Naive thymus-derived CD4-positive, alpha-beta T cell (primary cell): ENCODE results near the gene LRRC37B. TPM values are rescaled to one million over a fixed set of nuclear protein-coding genes. Genes with fewer than 3 reads are reported as not detected.
A peak's percentile ranks its signal among the peaks of the same experiment; 100 is the strongest.
"Not testable (repeated sequence)": the region's sequence is repeated elsewhere in the genome, so short reads cannot be mapped to it uniquely, and the experiment has no call there.

Experiments used
- ATAC-seq: fragments of 150-1000 bp; cut with Tn5 transposase; 2 replicates; pipeline ENCODE4 v1.10.0; 2021; ENCODE audit warnings: mild to moderate bottlenecking, moderate library complexity
- CTCF ChIA-PET: fragments of 350-600 bp; sonication (Branson Sonifier 250); formaldehyde crosslinking; loops from one replicate; lab custom pipeline; 2021; ENCODE audit warnings: antibody characterized with exemption; lab: Charles Lee
- POLR2A ChIA-PET: fragments of 350-600 bp; sonication (Branson Sonifier 250); formaldehyde crosslinking; loops from one replicate; lab custom pipeline; 2021; ENCODE audit warnings: antibody characterized with exemption, inconsistent platforms; lab: Charles Lee
- DNase-seq, 9 donors: peaks; one replicate each; pipeline versions ENCODE4 v3.0.0 to v3.0.0-alpha.2; 2020 to 2022; ENCODE audit warnings: mixed read lengths in 1 of 9
- H3K27ac ChIP-seq: one replicate; pipeline ENCODE4 v1.7.0; 2013; ENCODE audit warnings: mild to moderate bottlenecking, low read depth, low read length, moderate library complexity
- H3K27me3 ChIP-seq, 2 donors: one replicate each; pipeline ENCODE4 v1.7.0; 2013; ENCODE audit warnings: low read length in 2 of 2, mild to moderate bottlenecking in 2 of 2, moderate library complexity in 2 of 2; ENCODE audit not compliant: control insufficient read depth in 2 of 2, insufficient read depth in 2 of 2
- H3K36me3 ChIP-seq, 3 experiments: 1 replicate in 2 of 3; 2 replicates in 1 of 3; pipeline ENCODE4 v1.7.0; 2013; ENCODE audit warnings: low read length in 3 of 3, mild to moderate bottlenecking in 3 of 3, moderate library complexity in 1 of 3; ENCODE audit not compliant: insufficient read depth in 3 of 3, control insufficient read depth in 2 of 3
- H3K4me1 ChIP-seq, 2 donors: one replicate each; pipeline ENCODE4 v1.7.0; 2013; ENCODE audit warnings: low read length in 2 of 2, mild to moderate bottlenecking in 2 of 2, moderate library complexity in 1 of 2; ENCODE audit not compliant: control insufficient read depth in 2 of 2, insufficient read depth in 2 of 2
- H3K4me3 ChIP-seq: 2 replicates; pipeline ENCODE4 v1.7.0; 2013; ENCODE audit warnings: mild to moderate bottlenecking, low read length
- H3K9me3 ChIP-seq, 3 experiments: 1 replicate in 2 of 3; 2 replicates in 1 of 3; pipeline ENCODE4 v1.7.0; 2013; ENCODE audit warnings: low read length in 3 of 3; ENCODE audit not compliant: control insufficient read depth in 2 of 3
- H3K27ac Mint-ChIP-seq, 9 donors: one replicate each; pipeline ENCODE4 v1.8.0; 2020 to 2022; ENCODE audit warnings: mixed read lengths in 9 of 9, mild to moderate bottlenecking in 8 of 9, moderate library complexity in 5 of 9, inconsistent platforms in 2 of 9
- H3K27me3 Mint-ChIP-seq, 5 donors: one replicate each; pipeline ENCODE4 v1.8.0; 2021 to 2022; ENCODE audit warnings: mixed read lengths in 5 of 5, mild to moderate bottlenecking in 1 of 5
- H3K36me3 Mint-ChIP-seq, 5 donors: one replicate each; pipeline ENCODE4 v1.8.0; 2020 to 2022; ENCODE audit warnings: mixed read lengths in 5 of 5, mild to moderate bottlenecking in 3 of 5, inconsistent platforms in 1 of 5
- H3K4me1 Mint-ChIP-seq, 7 donors: one replicate each; pipeline ENCODE4 v1.8.0; 2020 to 2022; ENCODE audit warnings: mixed read lengths in 7 of 7, mild to moderate bottlenecking in 3 of 7, inconsistent platforms in 1 of 7
- H3K4me3 Mint-ChIP-seq, 10 donors: one replicate each; pipeline ENCODE4 v1.8.0; 2020 to 2022; ENCODE audit warnings: mild to moderate bottlenecking in 10 of 10, mixed read lengths in 10 of 10, moderate library complexity in 6 of 10, inconsistent platforms in 2 of 10
- H3K9me3 Mint-ChIP-seq, 11 donors: one replicate each; pipeline ENCODE4 v1.8.0; 2020 to 2022; ENCODE audit warnings: mixed read lengths in 11 of 11, mild to moderate bottlenecking in 4 of 11, inconsistent platforms in 1 of 11, moderate library complexity in 1 of 11
- intact Hi-C, 2 donors: fragments of 100-400 bp; cut with micrococcal nuclease; formaldehyde crosslinking; loops; one replicate each; pipeline ENCODE4 v1.15.1; 2023
- polyA plus RNA-seq, 2 donors: library from polyadenylated mRNA; unstranded; fragments of 300-500 nt; fragmentation: Illumina TruSeq; gene quantifications; one replicate each; pipeline ENCODE4 v1.2.3, GENCODE V29; 2021
- total RNA-seq, 6 experiments: library from RNA in 5 of 6; stranded (reverse) in 5 of 6; gene quantifications; 1 replicate in 5 of 6; 2 replicates in 1 of 6; pipeline ENCODE4 v1.2.3 and lab custom pipeline; 2021 to 2026

LRRC37B gene
- total and polyA plus RNA-seq, 7 experiments from 2014 or later = 7.3 to 69.9 (median 53.7) TPM

- H3K27me3 ChIP-seq, POLR2A ChIA-PET, H3K9me3 Mint-ChIP-seq, H3K4me1 ChIP-seq, H3K4me1 Mint-ChIP-seq, H3K9me3 ChIP-seq, CTCF ChIA-PET, H3K27me3 Mint-ChIP-seq, H3K36me3 ChIP-seq, H3K36me3 Mint-ChIP-seq: not testable (repeated sequence)
- Mint-ChIP-seq H3K27ac (peak overlapping the region in 2 of 9 donors; percentile 28 to 38), H3K4me3 (peak overlapping the region in 8 of 10 donors; percentile 37 to 76 (median 54))
- intact Hi-C loops = loop anchor here in 1 of 2 donors (5.0 kb wide), 1 partner anchor 43 kb away; no protein-coding TSS in a partner anchor
- ATAC-seq (peak; percentile 55), DNase-seq (peak in 5 of 9 donors; percentile 15 to 46 (median 25))
- peak overlapping the region; percentile 37 for H3K4me3 ChIP-seq
- H3K27ac ChIP-seq = peak overlapping the region; percentile 45
These were observed 77.1 kb downstream of the LRRC37B start for GRCh38 chr17:32084003-32084941.

- H3K27me3 Mint-ChIP-seq, ATAC-seq: not testable (repeated sequence)
These were observed 78.0 kb downstream of the LRRC37B start for GRCh38 chr17:32084942-32085829.

GRCh38 chr17:32086833-32087232, 79.7 kb downstream of the LRRC37B start:
- H3K9me3 Mint-ChIP-seq, H3K36me3 Mint-ChIP-seq, H3K27ac ChIP-seq, ATAC-seq, H3K4me1 Mint-ChIP-seq, H3K4me3 ChIP-seq, POLR2A ChIA-PET, H3K9me3 ChIP-seq, H3K27ac Mint-ChIP-seq, H3K27me3 Mint-ChIP-seq, H3K4me1 ChIP-seq, CTCF ChIA-PET, DNase-seq, H3K36me3 ChIP-seq, intact Hi-C loops, H3K4me3 Mint-ChIP-seq, H3K27me3 ChIP-seq: not testable (repeated sequence)

More at GRCh38 chr17:32084942-32085829, 78.0 kb downstream of the LRRC37B start:
- H3K27me3 ChIP-seq, H3K4me3 ChIP-seq, H3K9me3 ChIP-seq, CTCF ChIA-PET, POLR2A ChIA-PET, H3K9me3 Mint-ChIP-seq, H3K27ac ChIP-seq, H3K4me1 Mint-ChIP-seq, H3K4me1 ChIP-seq, H3K36me3 Mint-ChIP-seq, H3K36me3 ChIP-seq, DNase-seq: not testable (repeated sequence)
- Mint-ChIP-seq H3K4me3 (peak overlapping the region in 7 of 10 donors; percentile 37 to 57 (median 48)), H3K27ac (peak overlapping the region in 4 of 9 donors; percentile 22 to 65 (median 43))
- intact Hi-C loops = loop anchor here in 1 of 2 donors (5.0 kb wide), 1 partner anchor 42 kb away; no protein-coding TSS in a partner anchor

- H3K4me1 ChIP-seq, DNase-seq, H3K4me1 Mint-ChIP-seq, H3K9me3 ChIP-seq, intact Hi-C loops, H3K4me3 ChIP-seq, H3K27ac ChIP-seq, H3K36me3 ChIP-seq, CTCF ChIA-PET, H3K4me3 Mint-ChIP-seq, H3K9me3 Mint-ChIP-seq, H3K36me3 Mint-ChIP-seq, ATAC-seq, POLR2A ChIA-PET, H3K27me3 ChIP-seq: not testable (repeated sequence)
- Mint-ChIP-seq H3K27me3 (peaks cover 0 to 21% (median 0%) of the 10 kb centered on the region in 5 donors), H3K27ac (peak overlapping the region in 1 of 9 donors; percentile 7)
These were observed 84.9 kb downstream of the LRRC37B start for GRCh38 chr17:32092062-32092461.

- Histone ChIP-seq H3K4me3 (no peak overlapping the region), H3K9me3 (no peaks in the 10 kb centered on the region), H3K36me3 (no peaks in the 10 kb centered on the region), H3K27me3 (no peaks in the 10 kb centered on the region), H3K27ac (no peak overlapping the region), H3K4me1 (peaks cover 0 to 14% of the 10 kb centered on the region in 2 donors)
- Mint-ChIP-seq H3K9me3 (peaks cover 0 to 4% (median 0%) of the 10 kb centered on the region in 11 donors), H3K27ac (no peak overlapping the region), H3K4me3 (no peak overlapping the region), H3K4me1 (peaks cover 10 to 25% (median 24%) of the 10 kb centered on the region in 7 donors), H3K36me3 (peaks cover 0 to 5% (median 0%) of the 10 kb centered on the region in 5 donors), H3K27me3 (peaks cover 0 to 19% (median 0%) of the 10 kb centered on the region in 5 donors)
- DNase-seq (no peak), ATAC-seq (no peak)
- ChIA-PET POLR2A (no interaction called here), CTCF (no interaction called here)
- intact Hi-C loops = no loop called here
These were observed 92.5 kb downstream of the LRRC37B start for GRCh38 chr17:32099686-32100085.

- H3K27ac Mint-ChIP-seq, DNase-seq, H3K4me3 ChIP-seq, H3K4me3 Mint-ChIP-seq, H3K36me3 Mint-ChIP-seq, intact Hi-C loops, H3K27me3 ChIP-seq, H3K9me3 Mint-ChIP-seq, H3K27ac ChIP-seq, CTCF ChIA-PET, H3K36me3 ChIP-seq, POLR2A ChIA-PET, ATAC-seq, H3K9me3 ChIP-seq: not testable (repeated sequence)
- Mint-ChIP-seq H3K4me1 (peaks cover 12 to 29% (median 27%) of the 10 kb centered on the region in 7 donors), H3K27me3 (peaks cover 0 to 17% (median 0%) of the 10 kb centered on the region in 5 donors)
- H3K4me1 ChIP-seq = peaks cover 0 to 18% of the 10 kb centered on the region in 2 donors
These were observed 93.1 kb downstream of the LRRC37B start for GRCh38 chr17:32100323-32100722.
